ENCODE data around the gene KCNG1. TPM values are rescaled to one million over a fixed set of nuclear protein-coding genes. Genes with fewer than 3 reads are reported as not detected.

KCNG1 gene
- polyA plus RNA-seq, 1 donor from 2014 or later: 1.7 TPM

- Histone ChIP-seq H3K27ac (ENCODE audit: low read length) (no peak overlapping the region), H3K4me3 (ENCODE audit: low read length) (no peak overlapping the region), H3K4me2 (ENCODE audit: low read length) (no peak overlapping the region), H3K9ac (ENCODE audit: low read length) (no peak overlapping the region), H3K27me3 (ENCODE audit: insufficient read depth, low read depth, low read length) (no peaks in the 10 kb centered on the region), H3K79me2 (replicated peaks; ENCODE audit: insufficient read depth, low read length) (peaks cover 57% of the 10 kb centered on the region), H3K9me3 (ENCODE audit: low read length) (no peaks in the 10 kb centered on the region), H3K9me2 (ENCODE audit: insufficient read depth, low read length) (no peaks in the 10 kb centered on the region), H3F3A (ENCODE audit: insufficient read depth, low read length, poor library complexity, severe bottlenecking) (no peaks in the 10 kb centered on the region), H3K36me3 (ENCODE audit: insufficient read depth, low read length) (peaks cover 4% of the 10 kb centered on the region), H2AFZ (ENCODE audit: low read depth, low read length) (no peak overlapping the region), H4K20me1 (ENCODE audit: insufficient read depth) (no peaks in the 10 kb centered on the region)
- TF ChIP-seq CTCF (IDR thresholded peaks at IDR 0.05; ENCODE audit: poor library complexity, severe bottlenecking) (no peak), MXI1 (conservative IDR thresholded peaks at IDR 0.05; ENCODE audit: poor library complexity, severe bottlenecking) (no peak), TAF1 (IDR thresholded peaks at IDR 0.05; ENCODE audit: low read depth) (no peak), SMC3 (conservative IDR thresholded peaks at IDR 0.05; ENCODE audit: poor library complexity) (no peak), RAD21 (conservative IDR thresholded peaks at IDR 0.05) (no peak), EZH2 (IDR thresholded peaks at IDR 0.05; ENCODE audit: borderline replicate concordance, insufficient read depth, low read length, poor library complexity, severe bottlenecking) (no peak)
Observed at GRCh38 chr20:50953821-50954220, 69.1 kb downstream of the KCNG1 start.

Other genes starting within 250 kb of the KCNG1 start
- 24.6 and 37.6 TPM in 2 replicates for gene BCAS4, start 228.0 kb downstream of the KCNG1 start, polyA plus RNA-seq
- gene ADNP, start 91.7 kb downstream of the KCNG1 start, polyA plus RNA-seq: 78.5 and 81.4 TPM in 2 replicates
- 95.5 and 137 TPM in 2 replicates for gene DPM1, start 64.6 kb downstream of the KCNG1 start, polyA plus RNA-seq
- 5.5 and 5.6 TPM in 2 replicates for gene MOCS3, start 64.3 kb downstream of the KCNG1 start, polyA plus RNA-seq

Measured in neural cell (in vitro differentiated cells).